Testis (tissue), 2 donors: ENCODE measurements around the gene ARFGAP3.

Experiments used
- POLR2A ChIP-seq: fragments of 450-650 bp; IDR thresholded peaks from one replicate; pipeline ENCODE4 v1.6.1; 2017; ENCODE audit warnings: antibody characterized with exemption, mild to moderate bottlenecking, moderate library complexity
- TF ChIP-seq, protein P1 (sequence below), 3 experiments: fragments of 450-650 bp in 2 of 3; fragments of 200-600 bp in 1 of 3; sonication (generic) in 1 of 3; IDR thresholded peaks; one replicate each; pipeline ENCODE4 v1.5.1; 2016 to 2019; ENCODE audit warnings: antibody characterized with exemption in 3 of 3, mild to moderate bottlenecking in 2 of 3, moderate library complexity in 1 of 3

DNA sequence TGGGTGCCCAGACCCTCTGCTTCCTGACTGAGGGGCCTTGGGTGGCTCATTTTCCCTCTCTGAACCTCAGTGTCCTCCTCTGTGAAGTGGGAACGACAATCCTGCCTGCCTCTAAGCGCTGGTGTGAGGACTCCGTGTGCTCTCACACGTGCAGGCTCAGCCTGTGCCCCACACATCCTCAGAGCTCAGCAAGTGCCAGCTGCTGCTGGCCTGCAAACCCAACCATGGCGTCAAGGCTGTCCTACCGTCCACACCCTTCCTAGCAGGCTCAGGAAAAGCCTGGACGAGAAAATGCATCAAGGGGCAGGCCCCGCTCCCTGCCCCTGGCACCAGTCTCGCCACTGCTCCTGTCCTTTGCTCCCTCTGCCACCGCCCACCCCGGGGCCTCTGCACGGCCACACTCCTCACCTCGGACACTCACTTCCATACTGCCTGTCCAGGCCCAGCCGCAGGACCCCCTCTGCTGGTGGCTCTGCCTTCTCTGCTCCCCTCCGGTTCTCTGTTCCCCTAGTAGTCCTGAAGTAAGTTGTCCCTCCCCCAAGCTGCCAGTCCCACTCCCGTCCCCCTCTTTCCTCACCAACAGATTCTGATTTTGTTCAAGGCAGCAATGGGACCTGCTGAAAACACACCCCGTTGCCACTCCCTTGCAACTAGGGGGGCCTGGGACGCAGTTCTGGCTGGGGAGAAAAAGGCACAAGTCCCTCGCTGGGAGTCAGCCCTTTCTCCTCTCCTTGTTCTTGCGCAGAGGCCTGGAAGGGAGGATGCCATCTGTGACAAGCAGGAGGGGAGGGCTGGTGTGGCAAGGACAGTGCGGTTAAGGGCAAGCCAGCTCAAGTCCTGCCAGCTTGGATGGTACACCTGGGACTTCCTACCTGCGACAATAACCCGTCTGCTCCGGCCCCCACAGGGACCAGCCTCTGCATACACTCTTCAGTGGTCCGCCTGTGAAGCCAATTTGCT is 62.2 kb downstream of the ARFGAP3 start:
- TF ChIP-seq POLR2A: no peak
- TF ChIP-seq, protein P1, sequence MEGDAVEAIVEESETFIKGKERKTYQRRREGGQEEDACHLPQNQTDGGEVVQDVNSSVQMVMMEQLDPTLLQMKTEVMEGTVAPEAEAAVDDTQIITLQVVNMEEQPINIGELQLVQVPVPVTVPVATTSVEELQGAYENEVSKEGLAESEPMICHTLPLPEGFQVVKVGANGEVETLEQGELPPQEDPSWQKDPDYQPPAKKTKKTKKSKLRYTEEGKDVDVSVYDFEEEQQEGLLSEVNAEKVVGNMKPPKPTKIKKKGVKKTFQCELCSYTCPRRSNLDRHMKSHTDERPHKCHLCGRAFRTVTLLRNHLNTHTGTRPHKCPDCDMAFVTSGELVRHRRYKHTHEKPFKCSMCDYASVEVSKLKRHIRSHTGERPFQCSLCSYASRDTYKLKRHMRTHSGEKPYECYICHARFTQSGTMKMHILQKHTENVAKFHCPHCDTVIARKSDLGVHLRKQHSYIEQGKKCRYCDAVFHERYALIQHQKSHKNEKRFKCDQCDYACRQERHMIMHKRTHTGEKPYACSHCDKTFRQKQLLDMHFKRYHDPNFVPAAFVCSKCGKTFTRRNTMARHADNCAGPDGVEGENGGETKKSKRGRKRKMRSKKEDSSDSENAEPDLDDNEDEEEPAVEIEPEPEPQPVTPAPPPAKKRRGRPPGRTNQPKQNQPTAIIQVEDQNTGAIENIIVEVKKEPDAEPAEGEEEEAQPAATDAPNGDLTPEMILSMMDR (IDR thresholded peaks at IDR 0.05): no peak
